Breast epithelium (tissue), 3 donors: ENCODE data around the gene PNPLA1.

Experiments
- POLR2AphosphoS5 ChIP-seq, 3 donors: sonication (generic); formaldehyde crosslinking; IDR thresholded peaks; one replicate each; pipeline ENCODE4 v1.6.1; 2017; ENCODE audit warnings: antibody characterized with exemption in 3 of 3
- TF ChIP-seq, protein P1 (sequence below), 3 donors: fragments of 450-650 bp; IDR thresholded peaks; one replicate each; pipeline ENCODE4 v1.5.1; 2016 to 2017; ENCODE audit warnings: antibody characterized with exemption in 3 of 3, mild to moderate bottlenecking in 3 of 3, moderate library complexity in 3 of 3

DNA sequence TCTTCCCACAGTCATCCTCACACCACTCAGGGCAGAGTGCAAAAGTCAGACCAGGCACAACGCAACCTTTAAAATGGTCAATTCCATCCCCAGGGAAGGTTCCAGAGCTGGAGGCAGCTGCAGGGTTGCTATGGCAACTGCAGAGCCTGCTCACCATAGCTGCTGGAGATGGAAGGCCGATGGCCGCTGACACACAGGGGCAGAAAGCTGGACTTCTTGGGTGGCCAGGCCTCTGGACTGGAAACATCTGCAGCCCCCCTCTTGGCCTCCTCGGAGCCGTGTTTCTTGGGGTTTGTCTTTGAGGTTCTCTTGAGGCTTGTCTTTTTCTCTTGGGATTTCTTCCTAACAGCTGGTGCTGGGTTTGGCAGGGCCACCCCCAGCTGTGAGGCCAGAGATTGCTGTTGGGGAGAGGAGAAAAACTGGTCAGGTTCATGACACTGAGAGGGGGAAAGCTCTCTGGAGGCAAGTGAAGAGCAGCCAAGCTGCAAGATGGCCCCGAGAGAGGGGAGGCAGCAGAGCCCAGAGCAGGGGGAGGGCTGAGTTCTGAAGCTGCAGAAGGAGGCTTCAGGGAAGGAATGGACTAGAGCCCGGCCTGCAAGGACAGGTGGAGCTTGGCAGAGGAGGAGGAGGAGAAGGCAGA is 56.6 kb downstream of the PNPLA1 start:
- TF ChIP-seq, protein P1, sequence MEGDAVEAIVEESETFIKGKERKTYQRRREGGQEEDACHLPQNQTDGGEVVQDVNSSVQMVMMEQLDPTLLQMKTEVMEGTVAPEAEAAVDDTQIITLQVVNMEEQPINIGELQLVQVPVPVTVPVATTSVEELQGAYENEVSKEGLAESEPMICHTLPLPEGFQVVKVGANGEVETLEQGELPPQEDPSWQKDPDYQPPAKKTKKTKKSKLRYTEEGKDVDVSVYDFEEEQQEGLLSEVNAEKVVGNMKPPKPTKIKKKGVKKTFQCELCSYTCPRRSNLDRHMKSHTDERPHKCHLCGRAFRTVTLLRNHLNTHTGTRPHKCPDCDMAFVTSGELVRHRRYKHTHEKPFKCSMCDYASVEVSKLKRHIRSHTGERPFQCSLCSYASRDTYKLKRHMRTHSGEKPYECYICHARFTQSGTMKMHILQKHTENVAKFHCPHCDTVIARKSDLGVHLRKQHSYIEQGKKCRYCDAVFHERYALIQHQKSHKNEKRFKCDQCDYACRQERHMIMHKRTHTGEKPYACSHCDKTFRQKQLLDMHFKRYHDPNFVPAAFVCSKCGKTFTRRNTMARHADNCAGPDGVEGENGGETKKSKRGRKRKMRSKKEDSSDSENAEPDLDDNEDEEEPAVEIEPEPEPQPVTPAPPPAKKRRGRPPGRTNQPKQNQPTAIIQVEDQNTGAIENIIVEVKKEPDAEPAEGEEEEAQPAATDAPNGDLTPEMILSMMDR (IDR thresholded peaks at IDR 0.05): no peak
- TF ChIP-seq POLR2AphosphoS5 (IDR thresholded peaks at IDR 0.05): no peak
